Stomach (tissue), 4 donors: ENCODE measurements around the gene XYLT1.

Experiments
- POLR2A ChIP-seq, 4 donors: fragments of 450-650 bp; IDR thresholded peaks; one replicate each; pipeline ENCODE4 v1.6.1; 2016; ENCODE audit warnings: antibody characterized with exemption in 4 of 4, control low read depth in 2 of 4, mild to moderate bottlenecking in 1 of 4, moderate library complexity in 1 of 4
- TF ChIP-seq, protein P1 (sequence below), 7 experiments: fragments of 450-650 bp in 4 of 7; fragments of 200-600 bp in 3 of 7; sonication (generic) in 3 of 7; IDR thresholded peaks; one replicate each; pipeline ENCODE4 v1.5.1; 2016 to 2019; ENCODE audit warnings: antibody characterized with exemption in 7 of 7, control low read depth in 2 of 7, mild to moderate bottlenecking in 1 of 7

DNA sequence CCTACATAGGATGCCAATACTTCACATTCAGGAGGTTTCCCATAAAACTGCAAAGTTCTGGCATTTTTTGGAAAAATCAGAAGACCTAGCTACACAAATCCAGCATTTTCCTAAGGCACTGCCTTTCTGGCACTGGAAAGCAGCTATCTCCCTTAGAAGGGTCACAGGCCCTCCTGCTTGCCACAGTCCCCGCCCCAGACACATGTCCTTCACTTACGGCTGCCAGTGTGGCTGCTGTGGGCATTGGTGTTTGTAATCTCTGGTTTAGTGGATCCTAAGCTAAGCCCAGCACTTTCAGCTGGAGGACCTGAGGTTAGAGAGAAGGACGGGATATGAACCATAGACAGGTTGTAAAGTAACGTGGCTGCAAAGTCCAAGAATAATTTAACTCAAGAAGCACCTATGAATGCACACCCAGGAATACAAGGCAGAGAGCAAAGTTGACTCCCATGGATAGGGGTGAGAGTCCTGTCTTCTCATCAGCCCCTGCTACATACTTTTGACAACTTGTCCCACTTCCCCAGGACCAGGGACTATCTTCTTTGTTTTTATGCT lies 100.0 kb downstream of the XYLT1 start:
- no peak for TF ChIP-seq POLR2A (IDR thresholded peaks at IDR 0.05)
- TF ChIP-seq, protein P1, sequence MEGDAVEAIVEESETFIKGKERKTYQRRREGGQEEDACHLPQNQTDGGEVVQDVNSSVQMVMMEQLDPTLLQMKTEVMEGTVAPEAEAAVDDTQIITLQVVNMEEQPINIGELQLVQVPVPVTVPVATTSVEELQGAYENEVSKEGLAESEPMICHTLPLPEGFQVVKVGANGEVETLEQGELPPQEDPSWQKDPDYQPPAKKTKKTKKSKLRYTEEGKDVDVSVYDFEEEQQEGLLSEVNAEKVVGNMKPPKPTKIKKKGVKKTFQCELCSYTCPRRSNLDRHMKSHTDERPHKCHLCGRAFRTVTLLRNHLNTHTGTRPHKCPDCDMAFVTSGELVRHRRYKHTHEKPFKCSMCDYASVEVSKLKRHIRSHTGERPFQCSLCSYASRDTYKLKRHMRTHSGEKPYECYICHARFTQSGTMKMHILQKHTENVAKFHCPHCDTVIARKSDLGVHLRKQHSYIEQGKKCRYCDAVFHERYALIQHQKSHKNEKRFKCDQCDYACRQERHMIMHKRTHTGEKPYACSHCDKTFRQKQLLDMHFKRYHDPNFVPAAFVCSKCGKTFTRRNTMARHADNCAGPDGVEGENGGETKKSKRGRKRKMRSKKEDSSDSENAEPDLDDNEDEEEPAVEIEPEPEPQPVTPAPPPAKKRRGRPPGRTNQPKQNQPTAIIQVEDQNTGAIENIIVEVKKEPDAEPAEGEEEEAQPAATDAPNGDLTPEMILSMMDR (IDR thresholded peaks at IDR 0.05): no peak
